ENCODE data around the gene TIMM10. TPM values are rescaled to one million over a fixed set of nuclear protein-coding genes. Genes with fewer than 3 reads are reported as not detected.

The TIMM10 gene
- total RNA-seq, 3 donors from 2014 or later = 25.5 to 50.1 (median 49.9) TPM

DNA sequence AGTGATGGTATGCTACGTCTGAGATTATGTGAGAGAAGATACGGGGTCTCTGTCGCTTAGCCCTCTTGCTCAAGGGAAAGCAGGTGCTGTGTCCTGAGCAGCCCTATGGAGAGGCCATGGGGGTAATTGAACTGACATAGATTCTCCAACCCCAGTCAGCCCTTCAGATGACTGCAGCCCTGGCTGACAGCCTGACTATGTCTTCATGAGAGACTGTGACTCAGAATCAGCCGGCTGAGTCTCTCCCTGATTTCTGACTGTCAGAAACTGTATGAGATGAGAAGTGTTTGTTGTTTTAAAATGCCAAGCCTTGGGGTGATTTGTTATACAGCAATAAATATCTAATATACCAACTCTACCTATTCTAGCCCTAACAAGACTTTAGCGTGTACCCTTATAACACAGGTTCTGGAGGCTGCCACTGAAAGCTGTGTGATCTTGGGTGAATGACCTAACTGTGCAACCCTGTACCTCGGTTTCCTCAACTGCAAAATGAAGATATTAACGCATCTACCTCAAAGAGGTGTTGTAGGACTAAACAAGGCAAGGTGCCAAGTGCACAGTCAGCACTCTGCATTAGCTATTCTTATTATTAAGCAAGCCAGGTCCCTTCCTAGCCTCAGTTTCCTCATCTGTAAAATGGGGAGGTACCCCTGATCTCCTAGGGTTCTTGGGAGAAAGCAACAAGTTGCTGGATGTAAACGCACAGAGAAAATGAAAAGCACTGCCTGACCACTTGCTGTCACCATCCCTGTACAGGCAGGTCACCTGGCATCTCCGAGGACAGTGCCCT, 39.9 kb downstream of the TIMM10 start:
- H3K9me3 ChIP-seq = no peaks in the 10 kb centered on the region
- H3K4me1 ChIP-seq (ENCODE audit: low read depth) = no peaks in the 10 kb centered on the region
- DNase-seq = no peak
- intact Hi-C loops (cut with DNase I, micrococcal nuclease) = loop anchor here (5.0 kb wide), 1 partner anchor 37 kb away; no protein-coding TSS in a partner anchor
- H3K36me3 ChIP-seq (ENCODE audit: low read depth) = no peaks in the 10 kb centered on the region
- no peak overlapping the region for H3K4me3 ChIP-seq
- TF ChIP-seq, protein P1, sequence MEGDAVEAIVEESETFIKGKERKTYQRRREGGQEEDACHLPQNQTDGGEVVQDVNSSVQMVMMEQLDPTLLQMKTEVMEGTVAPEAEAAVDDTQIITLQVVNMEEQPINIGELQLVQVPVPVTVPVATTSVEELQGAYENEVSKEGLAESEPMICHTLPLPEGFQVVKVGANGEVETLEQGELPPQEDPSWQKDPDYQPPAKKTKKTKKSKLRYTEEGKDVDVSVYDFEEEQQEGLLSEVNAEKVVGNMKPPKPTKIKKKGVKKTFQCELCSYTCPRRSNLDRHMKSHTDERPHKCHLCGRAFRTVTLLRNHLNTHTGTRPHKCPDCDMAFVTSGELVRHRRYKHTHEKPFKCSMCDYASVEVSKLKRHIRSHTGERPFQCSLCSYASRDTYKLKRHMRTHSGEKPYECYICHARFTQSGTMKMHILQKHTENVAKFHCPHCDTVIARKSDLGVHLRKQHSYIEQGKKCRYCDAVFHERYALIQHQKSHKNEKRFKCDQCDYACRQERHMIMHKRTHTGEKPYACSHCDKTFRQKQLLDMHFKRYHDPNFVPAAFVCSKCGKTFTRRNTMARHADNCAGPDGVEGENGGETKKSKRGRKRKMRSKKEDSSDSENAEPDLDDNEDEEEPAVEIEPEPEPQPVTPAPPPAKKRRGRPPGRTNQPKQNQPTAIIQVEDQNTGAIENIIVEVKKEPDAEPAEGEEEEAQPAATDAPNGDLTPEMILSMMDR (IDR thresholded peaks at IDR 0.05) = no peak
- ATAC-seq = no peak

DNA sequence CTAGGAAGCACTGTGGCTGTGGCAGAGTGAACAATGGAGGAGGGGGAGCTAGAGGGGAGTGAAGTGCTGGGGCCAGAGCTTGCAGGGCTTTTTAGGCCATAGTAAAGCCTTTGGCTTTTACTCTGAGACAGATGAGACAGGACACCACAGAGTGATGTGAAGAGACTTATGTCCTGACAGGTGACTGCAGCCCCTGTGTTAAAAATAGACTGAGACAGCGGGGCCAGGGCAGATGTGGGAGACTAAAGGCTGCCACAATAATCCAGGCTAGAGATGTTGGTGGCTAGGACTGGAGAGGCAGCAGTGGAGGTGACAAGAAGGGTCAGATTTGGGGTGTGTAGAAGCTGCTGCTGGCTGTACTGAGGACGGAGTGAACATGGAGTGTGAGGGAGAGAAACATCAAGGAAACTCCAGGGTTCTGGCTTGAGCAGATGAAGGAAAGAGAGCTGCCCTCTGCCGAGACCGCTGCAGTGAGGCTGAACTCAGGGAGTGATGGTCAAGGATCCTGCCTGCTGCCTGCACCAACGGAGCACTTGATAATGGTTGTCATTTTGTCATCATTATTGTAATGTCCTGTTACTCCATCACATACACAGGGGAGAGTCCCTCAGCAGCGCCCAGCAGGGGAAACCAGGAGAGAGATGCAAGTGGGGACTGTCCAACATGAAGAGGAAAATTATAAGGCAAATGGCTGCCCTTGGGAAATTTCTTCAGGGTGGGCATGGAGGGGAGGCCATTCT, 42.5 kb downstream of the TIMM10 start:
- H3K36me3 ChIP-seq (ENCODE audit: low read depth) = no peaks in the 10 kb centered on the region
- no peak for DNase-seq
- intact Hi-C loops (cut with DNase I, micrococcal nuclease) = no loop called here
- ATAC-seq = no peak
- no peak overlapping the region for H3K4me3 ChIP-seq
- TF ChIP-seq, protein P1 (IDR thresholded peaks at IDR 0.05) = no peak
- no peaks in the 10 kb centered on the region for H3K9me3 ChIP-seq
- H3K4me1 ChIP-seq (ENCODE audit: low read depth) = peaks cover 2% of the 10 kb centered on the region

DNA sequence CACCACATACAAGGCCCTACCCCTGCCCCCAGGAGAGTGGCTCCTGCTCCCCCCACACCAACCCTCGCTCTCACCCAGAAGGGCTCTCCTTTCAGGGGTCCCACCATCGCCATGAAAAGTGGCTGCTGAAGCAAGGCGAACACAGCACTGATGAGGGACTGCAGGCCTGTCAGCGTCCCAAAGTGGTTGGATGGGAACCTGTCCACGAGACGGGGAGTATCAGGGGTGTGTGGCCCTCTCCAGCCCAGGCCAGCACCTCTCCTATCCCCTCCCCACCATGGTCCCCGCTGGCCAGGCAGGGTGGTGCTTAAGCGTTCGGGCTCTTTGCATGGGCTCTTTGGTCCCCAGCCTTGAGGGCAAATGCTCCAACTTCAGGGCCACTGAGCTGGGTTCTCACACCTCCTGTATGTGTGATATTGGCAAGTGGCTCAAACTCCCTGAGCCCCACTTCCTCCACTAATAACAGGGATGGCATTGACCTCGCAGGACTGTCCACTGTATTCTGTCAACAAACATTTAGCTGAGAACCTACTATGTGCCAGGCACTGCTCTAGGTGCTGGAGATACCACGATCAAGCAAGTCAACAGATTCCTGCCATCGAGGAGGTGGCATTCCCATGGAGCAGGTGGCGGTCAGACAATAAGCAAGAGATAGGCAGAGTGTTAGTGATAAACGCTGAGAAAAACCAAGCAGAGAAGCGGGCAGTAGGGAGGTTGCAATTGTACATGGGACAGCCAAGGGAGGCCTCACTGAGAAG, 43.4 kb downstream of the TIMM10 start:
- ATAC-seq = no peak
- H3K4me3 ChIP-seq = no peak overlapping the region
- H3K4me1 ChIP-seq (ENCODE audit: low read depth) = peaks cover 9% of the 10 kb centered on the region
- H3K36me3 ChIP-seq (ENCODE audit: low read depth) = no peaks in the 10 kb centered on the region
- TF ChIP-seq, protein P1 (IDR thresholded peaks at IDR 0.05) = no peak
- intact Hi-C loops (cut with DNase I, micrococcal nuclease) = no loop called here
- no peaks in the 10 kb centered on the region for H3K9me3 ChIP-seq
- DNase-seq = no peak

DNA sequence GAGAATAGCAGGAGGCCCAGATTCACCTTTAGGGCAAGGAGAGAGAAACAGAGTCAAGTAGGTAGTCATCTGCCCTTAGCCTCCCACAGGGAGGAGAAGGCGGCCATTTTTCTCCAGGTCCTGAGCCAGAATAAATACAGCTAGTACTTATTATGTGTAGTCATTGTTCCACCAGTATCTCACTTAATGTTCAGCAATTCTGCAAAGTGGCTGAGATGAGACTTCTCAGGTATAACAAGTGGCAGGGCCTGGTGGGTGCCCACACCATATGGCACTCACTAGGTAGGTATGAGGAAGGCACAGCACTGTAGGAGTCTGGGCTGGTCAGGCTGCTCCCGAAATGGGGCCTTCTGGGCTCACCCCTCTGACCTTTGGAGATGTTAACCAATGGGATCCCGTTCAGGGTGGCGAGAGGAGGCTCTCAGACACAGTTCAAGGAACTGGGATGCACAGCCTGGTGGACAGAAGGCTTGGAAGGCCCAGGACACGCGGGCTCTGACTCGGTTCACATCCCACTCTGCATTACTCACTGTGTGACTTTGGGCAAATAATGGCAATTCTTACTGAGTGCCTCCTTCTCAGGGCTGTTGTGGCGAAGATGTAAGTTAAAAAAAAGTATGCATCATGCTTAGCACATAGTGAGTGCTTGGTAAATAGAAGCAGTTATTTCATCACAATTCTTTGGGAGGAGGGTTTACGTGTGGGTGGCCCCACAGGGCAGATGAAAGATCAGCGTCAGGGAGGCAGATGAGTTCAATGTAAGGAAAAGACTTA, 45.1 kb downstream of the TIMM10 start:
- no peaks in the 10 kb centered on the region for H3K36me3 ChIP-seq (ENCODE audit: low read depth)
- no peak for ATAC-seq
- H3K4me3 ChIP-seq = no peak overlapping the region
- TF ChIP-seq, protein P1 (IDR thresholded peaks at IDR 0.05) = no peak
- H3K9me3 ChIP-seq = no peaks in the 10 kb centered on the region
- peaks cover 9% of the 10 kb centered on the region for H3K4me1 ChIP-seq (ENCODE audit: low read depth)
- intact Hi-C loops (cut with DNase I, micrococcal nuclease) = no loop called here
- DNase-seq = peak in 1 of 3 donors; percentile 10

DNA sequence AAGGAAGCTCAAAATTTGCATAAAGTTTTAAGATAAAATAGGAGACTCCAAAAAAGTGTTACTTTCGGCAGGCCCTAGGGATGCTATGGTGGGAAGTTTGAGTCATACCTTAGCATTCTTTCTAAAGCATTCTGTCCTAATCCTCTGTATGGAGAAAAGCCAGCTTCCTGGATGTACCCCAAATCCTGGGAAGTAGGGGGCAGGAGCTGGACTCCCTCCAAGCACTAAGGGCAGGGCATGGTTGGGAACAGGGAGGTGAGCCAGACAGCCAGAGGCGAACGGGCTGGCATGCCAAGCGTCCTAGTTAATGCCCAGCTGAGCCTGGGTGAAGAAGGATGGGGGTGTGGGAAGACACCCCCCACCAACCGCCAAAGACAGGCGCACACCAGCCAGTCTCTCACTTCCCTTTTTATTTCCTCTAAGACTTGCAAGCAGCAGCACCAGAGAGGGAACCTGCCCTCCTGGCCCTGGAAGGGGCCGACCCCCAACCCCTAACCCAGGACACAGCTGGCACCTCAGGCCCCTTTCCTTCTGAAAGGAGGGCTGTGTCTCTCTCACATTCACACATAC, 46.3 kb downstream of the TIMM10 start:
- H3K9me3 ChIP-seq = no peaks in the 10 kb centered on the region
- DNase-seq (no peak), ATAC-seq (no peak)
- TF ChIP-seq, protein P1 (IDR thresholded peaks at IDR 0.05) = no peak
- no peak overlapping the region for H3K4me3 ChIP-seq
- intact Hi-C loops (cut with DNase I, micrococcal nuclease) = no loop called here
- H3K4me1 ChIP-seq (ENCODE audit: low read depth) = peaks cover 9% of the 10 kb centered on the region
- no peaks in the 10 kb centered on the region for H3K36me3 ChIP-seq (ENCODE audit: low read depth)
